Stimulated activated CD8-positive, alpha-beta memory T cell treated with anti-CD3 and anti-CD28 coated beads, Interleukin-7, amount 100 ng/mL, for 48 hours (primary cell): ENCODE data around the gene MYD88.

Source experiments
- DNase-seq, 2 donors: peaks; one replicate each; pipeline ENCODE4 v3.0.0-alpha.2; 2020; ENCODE audit warnings: low read depth in 1 of 2; ENCODE audit errors: extremely low read depth in 1 of 2

MYD88 gene

DNA sequence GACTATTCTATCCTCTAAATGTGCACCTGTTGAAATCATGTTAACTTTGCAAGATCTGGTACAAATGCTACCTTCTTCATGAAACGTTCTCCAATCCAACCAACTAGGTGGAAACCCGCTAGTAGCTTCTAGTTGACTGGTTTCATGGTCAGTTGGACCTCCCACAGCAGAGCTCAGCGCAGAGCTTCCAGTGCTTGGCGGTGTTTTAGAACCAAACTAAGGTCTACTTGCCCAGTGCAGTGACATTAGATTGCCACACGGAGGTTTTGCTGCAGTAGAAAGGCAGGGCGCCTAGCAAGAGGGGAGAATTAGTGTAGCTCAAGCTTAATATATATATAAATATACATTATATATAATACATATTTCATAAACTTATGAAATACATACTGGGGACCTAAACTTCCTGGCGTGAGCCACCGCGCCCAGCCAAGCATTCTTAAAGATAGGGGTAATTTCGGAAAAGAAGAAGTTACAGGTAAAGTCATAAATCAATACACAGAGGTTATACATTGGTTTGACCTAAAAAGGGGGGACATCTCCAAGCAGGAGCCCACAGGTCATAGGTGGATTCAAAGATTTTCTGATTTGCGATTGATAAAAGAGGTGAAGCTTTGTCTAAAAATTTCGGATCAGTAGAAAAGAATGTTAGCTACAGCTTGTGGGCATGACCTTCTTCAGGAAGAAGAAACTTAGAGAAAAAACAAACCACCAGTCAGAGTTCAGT, 24.8 kb downstream of the MYD88 start:
- no peak for DNase-seq

DNA sequence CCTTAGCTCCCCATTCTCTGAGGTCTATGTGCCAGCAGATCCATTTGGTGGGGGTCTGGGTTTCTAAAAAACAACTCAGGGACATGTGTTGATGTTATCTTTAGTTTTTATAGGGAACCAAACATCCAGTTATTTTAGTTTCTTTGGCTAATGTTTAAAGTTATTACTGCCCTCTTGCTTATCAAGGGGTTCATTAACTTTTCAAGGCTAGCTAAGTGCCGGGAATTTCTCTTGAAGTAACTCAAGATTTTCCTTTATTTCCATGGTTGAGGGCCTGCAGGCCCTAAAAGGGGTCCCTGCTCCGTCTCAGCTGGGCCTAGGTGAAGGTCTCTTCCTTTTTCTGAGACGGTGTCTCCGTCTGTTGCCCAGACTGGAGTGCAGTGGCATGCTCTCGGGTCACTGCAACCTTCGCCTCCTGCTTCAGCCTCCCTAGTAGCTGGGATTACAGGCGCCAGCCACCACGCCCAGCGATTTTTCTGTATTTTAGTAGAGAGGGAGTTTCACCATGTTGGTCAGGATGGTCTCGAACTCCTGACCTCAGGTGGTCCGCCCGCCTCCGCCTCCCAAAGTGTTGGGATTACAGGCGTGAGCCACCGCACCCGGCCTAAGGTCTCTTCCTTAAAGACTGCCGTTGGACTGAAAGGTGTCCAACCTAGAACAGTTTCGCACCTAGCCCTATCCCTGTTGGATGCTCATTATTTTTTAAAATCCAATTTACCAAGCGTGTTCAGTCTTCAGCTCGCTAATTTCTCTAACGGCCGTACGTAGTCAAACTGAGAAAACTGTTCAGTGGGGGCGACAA, 25.6 kb downstream of the MYD88 start:
- DNase-seq = no peak

DNA sequence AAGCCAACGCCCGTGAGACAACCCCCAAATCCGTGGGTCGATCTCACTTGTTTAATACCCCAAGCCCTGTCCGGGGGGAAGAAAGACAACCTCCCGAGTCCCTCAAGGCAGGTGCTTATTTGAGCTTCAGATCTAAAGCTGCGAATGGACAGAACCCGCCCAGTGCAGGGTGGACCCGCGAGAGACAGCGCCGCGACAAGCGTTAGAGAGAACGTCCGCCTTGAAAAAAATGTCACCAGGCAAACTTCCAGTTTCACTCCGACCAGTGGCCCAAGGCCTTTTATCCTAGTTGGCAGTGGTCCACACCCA, 26.1 kb downstream of the MYD88 start:
- DNase-seq = no peak

DNA sequence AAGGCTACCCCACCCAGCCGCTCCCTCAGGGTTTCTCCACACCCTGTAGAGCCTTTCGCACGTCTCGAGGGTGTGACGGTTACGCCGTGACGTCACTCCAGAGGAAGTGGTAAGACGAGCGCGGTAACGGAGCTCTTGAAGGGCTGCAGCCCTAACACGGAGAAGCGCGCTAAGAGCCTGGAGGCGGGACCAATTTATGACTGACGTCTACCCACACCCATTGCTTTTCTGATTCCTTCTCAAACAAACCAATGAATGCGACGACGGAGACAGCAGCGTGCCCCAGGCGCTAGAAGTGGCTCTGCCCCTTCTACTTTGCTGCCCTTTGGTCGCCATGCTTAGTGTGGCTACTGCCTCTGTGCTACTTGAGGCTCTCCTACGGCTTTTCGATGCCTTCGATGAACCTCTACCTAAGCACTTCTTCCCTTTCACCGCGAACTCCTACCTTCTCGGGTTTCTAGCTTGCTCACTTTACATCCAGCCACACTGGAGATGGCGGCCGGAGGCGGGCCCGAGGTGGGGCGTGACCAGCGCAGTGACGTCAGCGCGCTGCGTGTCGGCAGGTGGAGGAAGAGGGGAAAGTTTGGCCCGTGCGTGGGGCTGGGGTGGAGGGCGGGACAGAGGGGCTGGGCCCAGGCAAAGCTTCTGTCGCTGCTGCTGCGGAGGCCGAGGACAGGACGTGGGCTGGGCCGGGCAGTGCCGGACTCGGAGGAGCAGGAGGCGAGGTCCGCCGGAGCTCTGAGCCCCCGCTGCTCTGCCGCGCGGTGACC, 26.7 kb downstream of the MYD88 start, which contains the start of gene OXSR1:
Gene OXSR1, plus strand, starts transcription at position 586 of the 770 bp plus-strand sequence. CDS start 340 bp downstream, outside the sequence.
- DNase-seq = peak; percentile 92 to 97

DNA sequence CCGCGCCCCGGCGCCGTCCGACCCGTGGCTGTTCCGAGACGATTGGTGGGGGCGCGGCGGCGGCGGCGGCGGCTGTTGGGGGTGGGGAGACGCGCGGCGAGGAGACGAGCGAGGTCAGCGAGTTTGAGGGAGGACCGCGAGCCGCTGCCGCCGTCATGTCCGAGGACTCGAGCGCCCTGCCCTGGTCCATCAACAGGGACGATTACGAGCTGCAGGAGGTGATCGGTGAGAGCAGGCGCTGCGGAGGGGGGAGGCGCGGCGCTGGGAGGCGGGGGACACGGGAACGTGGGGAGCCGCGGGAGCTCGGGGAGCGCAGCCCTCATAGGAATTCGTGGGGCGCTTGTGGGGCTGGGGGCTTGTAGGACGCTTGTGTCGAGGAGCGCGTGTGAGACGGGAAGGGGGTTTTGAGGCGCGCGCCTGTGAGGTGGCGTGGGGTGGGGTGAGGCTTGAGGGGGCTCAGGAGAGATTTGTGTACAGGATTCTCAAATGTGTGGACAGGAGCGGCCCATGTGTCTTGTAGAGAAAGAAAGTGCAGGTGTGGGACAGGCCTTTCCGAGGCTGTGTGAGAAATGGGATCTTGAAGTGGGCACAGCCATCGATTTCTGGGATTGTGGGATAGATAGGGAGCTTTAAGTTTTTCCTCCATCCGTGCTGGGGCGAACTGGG, 27.4 kb downstream of the MYD88 start:
- no peak for DNase-seq

DNA sequence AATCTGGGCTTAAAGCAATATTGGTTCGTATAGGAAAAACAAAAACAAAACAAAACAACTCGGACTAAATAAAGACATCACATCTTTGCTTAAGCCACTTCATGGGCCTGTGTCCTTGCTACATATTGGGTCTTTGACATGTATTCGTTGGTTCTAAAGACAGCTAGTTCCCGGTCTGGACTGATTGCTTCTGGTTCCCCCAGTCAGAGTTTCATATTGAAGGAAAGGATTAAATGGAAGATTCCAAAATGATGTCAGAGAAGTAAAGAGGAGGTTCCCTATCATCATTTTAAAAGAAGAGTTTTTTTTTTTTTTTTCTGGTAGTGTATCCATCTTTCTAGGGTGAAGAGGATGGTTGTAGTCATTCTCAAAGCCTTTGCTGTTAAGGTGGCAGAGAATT, 29.1 kb downstream of the MYD88 start:
- no peak for DNase-seq

DNA sequence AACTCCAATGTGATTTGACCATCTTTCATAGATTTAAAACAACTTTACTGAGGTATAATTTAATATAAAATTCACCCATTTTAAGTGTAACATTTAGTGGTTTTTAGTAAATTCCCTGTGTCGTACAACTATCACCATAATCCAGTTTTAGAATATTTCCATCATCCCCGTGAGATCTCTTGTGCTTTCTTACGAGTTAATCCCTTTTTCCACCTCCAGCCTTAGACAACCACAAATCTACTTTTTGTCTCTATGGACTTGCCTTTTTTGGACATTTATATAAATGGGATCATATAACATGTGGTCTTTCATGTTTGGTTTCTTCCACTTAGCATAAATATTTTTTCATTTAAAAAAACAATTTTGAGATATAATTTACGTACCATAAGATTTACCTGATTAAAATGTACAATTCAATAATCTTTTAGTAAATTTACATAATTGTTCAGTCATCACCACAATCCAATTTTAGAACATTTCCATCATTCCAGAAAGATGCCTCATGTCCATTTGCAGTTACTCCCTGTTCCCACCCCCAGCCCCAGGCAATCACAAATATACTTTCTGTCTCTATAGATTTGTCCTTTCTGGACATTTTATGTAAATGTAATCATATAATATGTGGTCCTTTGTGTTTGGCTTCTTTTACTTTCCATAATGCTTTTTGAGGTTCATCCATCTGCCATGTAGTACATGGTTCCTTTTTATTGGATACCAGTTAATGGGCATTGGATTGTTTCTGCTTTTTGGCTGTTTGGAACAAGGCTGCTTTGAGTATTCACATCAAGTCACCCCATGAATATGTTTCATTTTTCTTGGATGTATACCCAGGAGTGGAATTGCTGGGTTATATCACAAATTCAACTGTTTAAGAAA, 29.9 kb downstream of the MYD88 start:
- DNase-seq = no peak

DNA sequence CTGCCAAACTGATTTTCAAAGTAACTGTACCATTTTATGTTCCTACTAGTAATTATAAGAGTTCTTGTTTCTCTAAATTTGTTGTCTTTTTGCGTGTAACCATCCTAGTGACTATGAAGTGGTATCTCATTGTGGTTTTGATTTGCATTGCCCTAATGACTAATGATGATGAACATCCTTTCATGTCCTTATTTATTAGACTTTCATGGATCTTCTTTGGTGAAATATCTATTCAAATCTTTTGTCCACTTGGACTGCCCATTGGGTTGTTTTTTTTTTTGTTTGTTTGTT, 30.5 kb downstream of the MYD88 start:
- no peak for DNase-seq

DNA sequence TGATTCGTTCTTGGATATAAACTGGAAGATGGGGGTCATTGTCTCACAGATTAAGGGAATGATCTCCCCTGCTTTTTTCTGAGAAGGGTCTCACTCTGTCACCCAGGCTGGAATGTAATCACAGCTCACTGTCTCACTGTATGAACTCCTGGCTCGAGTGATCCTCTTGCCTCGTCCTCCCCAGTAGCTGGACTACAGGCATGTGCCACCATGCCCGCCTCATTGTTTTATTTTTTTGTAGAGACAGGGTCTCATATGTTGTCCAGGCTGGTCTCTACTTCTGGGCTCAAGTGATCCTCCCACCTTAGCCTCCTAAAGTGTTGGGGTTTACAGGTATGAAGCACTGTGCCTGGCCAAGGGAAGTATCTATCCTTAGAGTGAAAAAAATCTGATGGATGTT, 32.3 kb downstream of the MYD88 start:
- no peak for DNase-seq

DNA sequence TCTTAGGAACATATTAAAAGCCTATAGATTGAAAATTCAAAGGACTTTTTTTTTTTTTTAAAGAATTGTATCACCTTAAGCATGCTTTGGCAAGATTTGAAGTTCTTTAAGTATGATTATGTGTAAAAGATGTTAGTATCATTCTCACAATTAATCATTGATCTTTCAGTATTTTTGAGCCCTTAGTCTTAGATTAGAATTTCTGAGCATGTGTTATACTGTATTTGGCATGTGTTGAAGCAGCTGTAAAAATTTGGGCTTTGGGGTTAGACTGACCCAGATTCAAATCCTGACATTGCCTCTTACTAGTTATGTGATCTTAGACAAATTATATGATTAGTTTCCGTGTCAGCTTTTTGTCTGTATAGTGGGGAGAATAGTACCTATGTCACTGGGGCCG, 33.2 kb downstream of the MYD88 start:
- no peak for DNase-seq

DNA sequence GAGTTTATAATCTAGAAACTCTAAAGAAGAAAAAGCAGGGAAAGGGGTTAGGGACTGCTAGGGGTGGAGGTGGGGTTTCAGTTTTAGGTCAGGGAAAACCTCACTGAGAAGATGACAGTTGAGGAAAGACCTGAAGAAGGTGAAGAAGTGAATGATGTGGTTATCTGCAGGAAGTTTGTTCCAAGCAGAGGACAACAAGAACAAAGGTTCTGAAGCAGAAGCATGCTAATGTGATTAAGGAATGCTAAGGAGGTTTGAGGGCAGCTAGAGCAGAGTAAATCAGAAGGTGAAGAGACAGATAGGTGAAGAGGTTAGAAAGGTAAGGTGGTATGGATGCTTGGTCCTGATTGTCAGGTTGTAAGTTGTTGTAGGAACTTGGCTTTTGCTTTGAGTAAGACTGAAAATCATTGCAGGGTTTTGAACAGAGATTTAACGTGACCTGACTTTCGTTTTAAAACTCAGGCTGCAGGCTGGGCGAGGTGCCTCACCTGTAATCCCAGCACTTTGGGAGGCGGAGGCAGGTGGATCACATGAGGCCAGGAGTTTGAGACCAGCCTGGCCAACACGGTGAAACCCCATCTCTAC, 35.5 kb downstream of the MYD88 start:
- DNase-seq = no peak

DNA sequence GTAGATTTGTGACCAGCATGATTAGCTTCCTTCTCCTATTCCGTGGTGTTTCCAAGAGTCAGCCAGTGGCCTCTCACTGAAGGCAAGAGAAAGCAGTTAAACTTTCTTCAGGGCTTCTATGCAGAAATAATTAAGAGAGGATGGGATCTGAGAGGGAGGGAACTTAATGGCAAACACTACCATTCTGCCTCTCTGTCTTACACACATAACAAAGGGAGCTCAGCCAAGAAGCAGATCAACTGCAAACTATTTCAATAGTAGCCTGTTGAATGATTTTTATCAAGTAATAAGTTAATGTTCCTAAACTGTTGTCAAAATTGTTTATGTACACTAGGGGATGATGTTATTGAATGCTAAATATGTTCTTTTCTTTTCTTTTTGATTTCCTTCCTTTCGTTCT, 38.7 kb downstream of the MYD88 start:
- DNase-seq = no peak

DNA sequence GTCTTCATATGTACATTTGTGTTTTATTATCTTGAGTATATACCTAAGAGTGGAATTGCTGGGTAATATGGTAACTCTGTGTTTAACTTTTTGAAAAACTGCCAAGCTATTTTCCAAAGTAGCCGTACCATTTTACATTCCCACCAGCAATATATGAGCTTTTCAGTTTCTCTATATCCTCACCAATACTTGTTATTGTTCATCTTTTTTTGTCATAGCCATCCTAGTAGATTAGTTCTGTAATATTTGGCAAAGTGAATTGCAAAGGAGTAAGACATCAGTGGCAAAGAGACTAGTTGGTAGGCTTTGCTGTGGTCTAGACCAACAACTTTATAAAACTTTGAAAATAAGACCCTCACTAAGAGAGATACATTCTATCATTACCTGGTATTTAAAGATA, 48.3 kb downstream of the MYD88 start:
- no peak for DNase-seq

DNA sequence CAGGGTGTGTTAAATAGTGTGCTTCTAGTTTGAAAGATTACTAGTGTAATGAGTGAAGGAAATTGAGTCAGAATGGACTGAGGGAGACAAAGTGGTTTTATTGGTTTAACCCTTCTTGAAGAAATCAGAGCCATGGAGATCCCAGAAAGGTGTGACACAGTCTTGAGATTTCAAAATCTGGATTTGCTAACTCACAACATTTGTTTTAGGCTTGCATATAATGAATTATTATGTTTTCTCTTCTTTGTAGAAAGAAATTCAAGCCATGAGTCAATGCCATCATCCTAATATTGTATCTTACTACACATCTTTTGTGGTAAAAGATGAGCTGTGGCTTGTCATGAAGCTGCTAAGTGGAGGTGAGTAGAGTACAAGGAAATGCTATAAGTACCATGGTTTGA, 52.0 kb downstream of the MYD88 start:
- no peak for DNase-seq
